Measurements from ENCODE around the gene GTSE1.

GRCh38 chr22:46353483-46354105, 56.9 kb downstream of the GTSE1 start:
- TF ChIP-seq, protein P1, sequence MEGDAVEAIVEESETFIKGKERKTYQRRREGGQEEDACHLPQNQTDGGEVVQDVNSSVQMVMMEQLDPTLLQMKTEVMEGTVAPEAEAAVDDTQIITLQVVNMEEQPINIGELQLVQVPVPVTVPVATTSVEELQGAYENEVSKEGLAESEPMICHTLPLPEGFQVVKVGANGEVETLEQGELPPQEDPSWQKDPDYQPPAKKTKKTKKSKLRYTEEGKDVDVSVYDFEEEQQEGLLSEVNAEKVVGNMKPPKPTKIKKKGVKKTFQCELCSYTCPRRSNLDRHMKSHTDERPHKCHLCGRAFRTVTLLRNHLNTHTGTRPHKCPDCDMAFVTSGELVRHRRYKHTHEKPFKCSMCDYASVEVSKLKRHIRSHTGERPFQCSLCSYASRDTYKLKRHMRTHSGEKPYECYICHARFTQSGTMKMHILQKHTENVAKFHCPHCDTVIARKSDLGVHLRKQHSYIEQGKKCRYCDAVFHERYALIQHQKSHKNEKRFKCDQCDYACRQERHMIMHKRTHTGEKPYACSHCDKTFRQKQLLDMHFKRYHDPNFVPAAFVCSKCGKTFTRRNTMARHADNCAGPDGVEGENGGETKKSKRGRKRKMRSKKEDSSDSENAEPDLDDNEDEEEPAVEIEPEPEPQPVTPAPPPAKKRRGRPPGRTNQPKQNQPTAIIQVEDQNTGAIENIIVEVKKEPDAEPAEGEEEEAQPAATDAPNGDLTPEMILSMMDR (IDR thresholded peaks at IDR 0.05; ENCODE audit: insufficient read depth, low read length, poor library complexity, severe bottlenecking) = no peak
- no peak for TF ChIP-seq EZH2phosphoT487 (conservative IDR thresholded peaks at IDR 0.05; ENCODE audit: low read length)

All from SU-DHL-6 (cell line).